ENCODE measurements around the gene ZNF467. TPM values are rescaled to one million over a fixed set of nuclear protein-coding genes. Genes with fewer than 3 reads are reported as not detected.

Gene ZNF467
- total RNA-seq, 1 experiment from 2014 or later = 11.3 TPM

- H3K9ac ChIP-seq (ENCODE audit: low read length) = no peak overlapping the region
- CTCF ChIA-PET = no interaction called here
- DNase-seq (ENCODE audit: low read depth, low spot score) = no peak
- intact Hi-C loops (cut with micrococcal nuclease) = no loop called here
- no TSS peak for BruUV-seq (replicated peaks)
- RAD21 ChIA-PET (ENCODE audit: low non-redundant PET in 1 of 2, low total read pairs in 2 of 2, uncharacterized antibody in 2 of 2, unreplicated experiment in 2 of 2) = no interaction called here
- no peaks in the 10 kb centered on the region for H4K20me1 ChIP-seq (ENCODE audit: insufficient read depth)
- no peak overlapping the region for H3K4me2 ChIP-seq (ENCODE audit: low read length)
- ATAC-seq = no peak
- POLR2A ChIA-PET = no interaction called here
- no peaks in the 10 kb centered on the region for H3K4me1 ChIP-seq (ENCODE audit: control insufficient read depth in 1 of 2, insufficient read depth in 2 of 2, low read length in 2 of 2)
- no peaks in the 10 kb centered on the region for H3K36me3 ChIP-seq (ENCODE audit: control insufficient read depth in 1 of 2, insufficient read depth in 2 of 2, low read length in 2 of 2)
- H3K79me2 ChIP-seq (ENCODE audit: insufficient read depth, low read length) = no peaks in the 10 kb centered on the region
- no peak overlapping the region for H3K4me3 ChIP-seq (replicated peaks in 1 of 2; ENCODE audit: low read depth in 1 of 2, low read length in 2 of 2)
- no peaks in the 10 kb centered on the region for H3K9me3 ChIP-seq (ENCODE audit: control insufficient read depth in 1 of 2, insufficient read depth in 1 of 2, low read depth in 1 of 2, low read length in 2 of 2)
- H2AFZ ChIP-seq (ENCODE audit: low read depth, low read length, poor library complexity, severe bottlenecking) = no peak overlapping the region
- no peak overlapping the region for H3K27ac ChIP-seq (ENCODE audit: low read depth, low read length)
- no peaks in the 10 kb centered on the region for H3K27me3 ChIP-seq (ENCODE audit: insufficient read depth, low read length)
- TF ChIP-seq ZNF274 (IDR thresholded peaks at IDR 0.05; ENCODE audit: low read depth, low read length) = no peak
- TF ChIP-seq POLR2AphosphoS5 (IDR thresholded peaks at IDR 0.05; ENCODE audit: low read depth, low read length) = no peak
- TF ChIP-seq CEBPB (IDR thresholded peaks at IDR 0.05; ENCODE audit: low read depth) = no peak
- no peak for TF ChIP-seq TCF7L2 (IDR thresholded peaks at IDR 0.05; ENCODE audit: borderline replicate concordance, extremely low read depth, insufficient read depth, insufficient read length)
- TF ChIP-seq MAX (IDR thresholded peaks at IDR 0.05) = no peak
- no peak for TF ChIP-seq SRF (IDR thresholded peaks at IDR 0.05; ENCODE audit: low read depth)
- TF ChIP-seq SP1 (IDR thresholded peaks at IDR 0.05; ENCODE audit: low read depth) = no peak
- no peak for TF ChIP-seq ATF3 (IDR thresholded peaks at IDR 0.05)
- no peak for TF ChIP-seq REST (IDR thresholded peaks at IDR 0.05; ENCODE audit: low read depth)
- TF ChIP-seq CBX3 (IDR thresholded peaks at IDR 0.05; ENCODE audit: low read depth) = no peak
- no peak for TF ChIP-seq ZBTB33 (IDR thresholded peaks at IDR 0.05; ENCODE audit: extremely low read depth, insufficient replicate concordance, low read length)
- no peak for TF ChIP-seq POLR2A (IDR thresholded peaks at IDR 0.05; ENCODE audit: borderline replicate concordance, extremely low read depth, insufficient read depth, insufficient read length)
- no peak for TF ChIP-seq ELF1 (IDR thresholded peaks at IDR 0.05; ENCODE audit: borderline replicate concordance, low read depth)
- TF ChIP-seq ZFX (IDR thresholded peaks at IDR 0.05) = no peak
- no peaks in the 10 kb centered on the region for H3K9me2 ChIP-seq (ENCODE audit: insufficient read depth)
Measured at GRCh38 chr7:149781921-149782320, 8.5 kb upstream of the ZNF467 start.

Data from HCT116 (cell line).